HFF-Myc (cell line): ENCODE data around the gene NCR1.
"Not testable (repeated sequence)": the region's sequence is repeated elsewhere in the genome, so short reads cannot be mapped to it uniquely, and the experiment has no call there.

Experiments
- DNase-seq: peaks from one replicate; pipeline ENCODE4 v3.0.0-alpha.2; 2011; ENCODE audit warnings: low read depth; ENCODE audit errors: extremely low read depth
- H3K4me3 ChIP-seq: replicated peaks from 2 replicates; pipeline ENCODE4 v1.5.1; 2011; ENCODE audit warnings: low read depth, mild to moderate bottlenecking, control low read depth, low read length
- CTCF ChIP-seq: IDR thresholded peaks from 2 replicates; pipeline ENCODE4 v1.5.1; 2012; ENCODE audit warnings: mild to moderate bottlenecking, low read depth, low read length, control low read depth; ENCODE audit errors: missing control alignments

NCR1 gene, protein sequence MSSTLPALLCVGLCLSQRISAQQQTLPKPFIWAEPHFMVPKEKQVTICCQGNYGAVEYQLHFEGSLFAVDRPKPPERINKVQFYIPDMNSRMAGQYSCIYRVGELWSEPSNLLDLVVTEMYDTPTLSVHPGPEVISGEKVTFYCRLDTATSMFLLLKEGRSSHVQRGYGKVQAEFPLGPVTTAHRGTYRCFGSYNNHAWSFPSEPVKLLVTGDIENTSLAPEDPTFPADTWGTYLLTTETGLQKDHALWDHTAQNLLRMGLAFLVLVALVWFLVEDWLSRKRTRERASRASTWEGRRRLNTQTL

GRCh38 chr19:54905803-54906511 is at the start of gene NCR1:
Gene NCR1 (plus strand): TSS chr19:54906148. CDS start chr19:54906188, 40 bp downstream.
- no peak within 1 kb of the TSS for H3K4me3 ChIP-seq
- no peak for DNase-seq
- TF ChIP-seq CTCF: no peak

- H3K4me3 ChIP-seq: not testable (repeated sequence)
These were observed 47.5 kb upstream of the NCR1 start for GRCh38 chr19:54858476-54858875.

GRCh38 chr19:54859421-54859820 is 46.5 kb upstream of the NCR1 start:
- not testable (repeated sequence) for DNase-seq, H3K4me3 ChIP-seq

More at GRCh38 chr19:54858476-54858875, 47.5 kb upstream of the NCR1 start:
- not testable (repeated sequence) for DNase-seq

GRCh38 chr19:54863459-54863858 is 42.5 kb upstream of the NCR1 start:
- H3K4me3 ChIP-seq, DNase-seq: not testable (repeated sequence)

DNA sequence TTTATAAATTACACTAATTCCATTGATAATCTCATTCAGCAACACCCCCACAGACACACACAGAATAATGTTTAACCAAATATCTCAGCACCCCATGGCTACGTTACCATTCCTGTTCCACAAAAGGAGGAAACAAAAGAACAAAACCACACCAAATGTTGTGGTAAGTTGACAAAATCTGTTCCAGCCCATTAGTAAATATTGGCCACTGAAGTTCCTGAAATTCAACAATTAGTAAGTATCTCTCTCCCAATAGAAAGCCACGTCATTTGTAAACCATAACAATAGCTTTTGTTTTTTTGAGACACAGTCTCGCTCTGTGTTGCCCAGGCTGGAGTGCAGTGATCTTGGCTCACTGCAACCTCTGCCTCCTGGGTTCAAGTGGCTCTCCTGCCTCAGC is 34.3 kb upstream of the NCR1 start:
- no peak overlapping the region for H3K4me3 ChIP-seq
- DNase-seq: no peak
- no peak for TF ChIP-seq CTCF

DNA sequence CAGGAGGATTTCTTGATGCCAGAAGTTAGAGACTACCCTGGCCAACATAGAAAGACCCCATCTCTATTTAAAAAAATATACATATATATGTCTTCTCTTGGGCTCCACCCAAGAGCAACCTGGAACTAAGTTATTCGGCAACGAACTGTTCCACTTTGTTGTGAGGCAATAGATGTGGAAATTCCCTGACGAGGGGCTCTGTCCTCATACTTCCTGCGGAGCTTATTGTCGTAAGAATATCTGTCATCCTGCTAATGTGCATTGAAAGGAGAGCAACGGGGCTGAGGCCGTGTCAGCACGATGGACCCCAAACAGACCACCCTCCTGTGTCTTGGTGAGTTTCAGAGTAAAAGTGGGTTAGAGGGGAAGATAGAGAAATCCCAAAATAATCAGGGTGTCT is 32.0 kb upstream of the NCR1 start, which contains the start of gene FCAR:
FCAR (plus strand) TSS at position 246 of the 400 bp plus-strand sequence; CDS start at position 301, 55 bp downstream.
- no peak for TF ChIP-seq CTCF
- H3K4me3 ChIP-seq: no peak within 1 kb of the TSS
- no peak for DNase-seq

DNA sequence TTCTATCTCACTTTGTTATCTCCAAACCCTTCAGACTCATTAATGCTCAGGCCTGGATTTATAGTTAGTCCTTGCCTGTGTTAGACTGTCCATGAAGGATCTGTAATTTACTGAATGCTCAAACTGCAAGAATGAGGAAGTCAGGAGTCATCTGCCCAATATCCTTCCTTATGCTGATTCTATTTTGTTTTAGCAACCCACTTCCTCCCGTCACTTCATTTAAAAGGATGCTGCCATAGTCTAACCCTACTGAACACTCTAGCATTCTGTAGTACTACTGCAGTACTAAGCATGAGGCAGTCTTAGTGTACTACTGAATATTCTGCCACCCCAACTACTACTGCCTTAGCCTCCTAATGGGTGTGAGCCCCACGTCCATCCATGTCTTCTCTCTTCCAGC is 30.4 kb upstream of the NCR1 start:
- no peak for DNase-seq
- no peak for TF ChIP-seq CTCF
- no peak overlapping the region for H3K4me3 ChIP-seq

- TF ChIP-seq CTCF: no peak
- no peak for DNase-seq
- no peak overlapping the region for H3K4me3 ChIP-seq
These were observed 28.5 kb upstream of the NCR1 start for GRCh38 chr19:54877471-54877870.
